ACC112 (cell line): ENCODE measurements around the gene CHCHD4.

Source experiments
- H2AFZ ChIP-seq: fragments of 200-600 bp; sonication (generic); one replicate; pipeline ENCODE4 v1.6.0; 2017; ENCODE audit warnings: antibody characterized with exemption, low read length; ENCODE audit not compliant: unreplicated experiment
- H3K27ac ChIP-seq: fragments of 200-600 bp; sonication (generic); 2 replicates; pipeline ENCODE4 v1.5.1; 2014; ENCODE audit warnings: low read depth, mild to moderate bottlenecking, antibody characterized with exemption, low read length, moderate library complexity
- H3K27me3 ChIP-seq: fragments of 200-600 bp; sonication (generic); 2 replicates; pipeline ENCODE4 v1.6.1; 2014; ENCODE audit warnings: mild to moderate bottlenecking, antibody characterized with exemption, low read length, moderate library complexity, mixed read lengths; ENCODE audit not compliant: insufficient read depth
- H3K36me3 ChIP-seq: fragments of 200-600 bp; sonication (generic); 2 replicates; pipeline ENCODE4 v1.6.1; 2016; ENCODE audit warnings: mild to moderate bottlenecking, antibody characterized with exemption, low read length, moderate library complexity, mixed read lengths; ENCODE audit not compliant: insufficient read depth
- H3K4me1 ChIP-seq: fragments of 200-600 bp; sonication (generic); one replicate; pipeline ENCODE4 v1.6.1; 2016; ENCODE audit warnings: low read length, mixed read lengths; ENCODE audit not compliant: insufficient read depth, unreplicated experiment, control insufficient read depth
- H3K4me3 ChIP-seq: fragments of 200-600 bp; sonication (generic); 2 replicates; pipeline ENCODE4 v1.5.1; 2014; ENCODE audit warnings: mild to moderate bottlenecking, low read depth, low read length
- H3K79me2 ChIP-seq: fragments of 200-600 bp; sonication (generic); one replicate; pipeline ENCODE4 v1.6.0; 2016; ENCODE audit warnings: low read length; ENCODE audit not compliant: control insufficient read depth, unreplicated experiment, insufficient read depth

The CHCHD4 gene

GRCh38 chr3:14142567-14143270 lies 18.0 kb upstream of the CHCHD4 start:
- Histone ChIP-seq H3K4me3 (peak overlapping the region; percentile 47), H3K27ac (peak overlapping the region; percentile 100), H3K4me1 (peaks cover 43% of the 10 kb centered on the region), H3K79me2 (no peaks in the 10 kb centered on the region), H3K36me3 (peaks cover 11% of the 10 kb centered on the region; the same call in 1 of the 2 replicates), H2AFZ (peak overlapping the region; percentile 17), H3K27me3 (no peaks in the 10 kb centered on the region)

GRCh38 chr3:14141602-14142341 lies 17.1 kb upstream of the CHCHD4 start:
- H3K36me3 ChIP-seq, result peaks cover 11% of the 10 kb centered on the region; the same call in 1 of the 2 replicates

GRCh38 chr3:14141144-14141543 lies 16.5 kb upstream of the CHCHD4 start:
- Histone ChIP-seq H2AFZ (no peak overlapping the region), H3K27ac (no peak overlapping the region), H3K36me3 (peaks cover 10% of the 10 kb centered on the region; the same call in 1 of the 2 replicates), H3K79me2 (no peaks in the 10 kb centered on the region), H3K4me1 (peaks cover 53% of the 10 kb centered on the region), H3K27me3 (no peaks in the 10 kb centered on the region), H3K4me3 (no peak overlapping the region)

More at GRCh38 chr3:14141602-14142341, 17.1 kb upstream of the CHCHD4 start:
- Histone ChIP-seq H2AFZ (no peak overlapping the region), H3K27ac (peak overlapping the region; percentile 100), H3K79me2 (no peaks in the 10 kb centered on the region), H3K4me3 (no peak overlapping the region), H3K27me3 (no peaks in the 10 kb centered on the region), H3K4me1 (peaks cover 48% of the 10 kb centered on the region)

GRCh38 chr3:14140668-14141067 lies 16.0 kb upstream of the CHCHD4 start:
- no peak overlapping the region for H3K27ac ChIP-seq
- H3K79me2 ChIP-seq, result no peaks in the 10 kb centered on the region
- no peak overlapping the region for H3K4me3 ChIP-seq
- peaks cover 7% of the 10 kb centered on the region; the same call in 1 of the 2 replicates for H3K36me3 ChIP-seq
- H3K27me3 ChIP-seq, result no peaks in the 10 kb centered on the region
- H2AFZ ChIP-seq, result no peak overlapping the region
- peaks cover 48% of the 10 kb centered on the region for H3K4me1 ChIP-seq

- Histone ChIP-seq H3K27ac (no peak overlapping the region), H3K27me3 (no peaks in the 10 kb centered on the region), H3K4me3 (no peak overlapping the region), H3K79me2 (no peaks in the 10 kb centered on the region), H3K36me3 (peaks cover 7% of the 10 kb centered on the region; the same call in 1 of the 2 replicates), H3K4me1 (peaks cover 39% of the 10 kb centered on the region), H2AFZ (no peak overlapping the region)
Measured at GRCh38 chr3:14139771-14140170, 15.1 kb upstream of the CHCHD4 start.

- no peaks in the 10 kb centered on the region for H3K79me2 ChIP-seq
Measured at GRCh38 chr3:14138878-14139655, 14.4 kb upstream of the CHCHD4 start.

GRCh38 chr3:14138109-14138877 lies 13.6 kb upstream of the CHCHD4 start:
- Histone ChIP-seq H2AFZ (no peak overlapping the region), H3K4me3 (no peak overlapping the region), H3K27me3 (no peaks in the 10 kb centered on the region), H3K79me2 (no peaks in the 10 kb centered on the region), H3K27ac (no peak overlapping the region), H3K4me1 (peaks cover 32% of the 10 kb centered on the region), H3K36me3 (peaks cover 7% of the 10 kb centered on the region; the same call in 1 of the 2 replicates)

More at GRCh38 chr3:14138878-14139655, 14.4 kb upstream of the CHCHD4 start:
- Histone ChIP-seq H3K27ac (no peak overlapping the region), H3K4me3 (no peak overlapping the region), H3K36me3 (peaks cover 7% of the 10 kb centered on the region; the same call in 1 of the 2 replicates), H3K4me1 (peaks cover 34% of the 10 kb centered on the region), H3K27me3 (no peaks in the 10 kb centered on the region), H2AFZ (no peak overlapping the region)

GRCh38 chr3:14137445-14137844 lies 12.8 kb upstream of the CHCHD4 start:
- Histone ChIP-seq H2AFZ (no peak overlapping the region), H3K27me3 (no peaks in the 10 kb centered on the region), H3K4me3 (no peak overlapping the region), H3K27ac (no peak overlapping the region), H3K36me3 (peaks cover 7% of the 10 kb centered on the region; the same call in 1 of the 2 replicates), H3K79me2 (no peaks in the 10 kb centered on the region), H3K4me1 (peaks cover 23% of the 10 kb centered on the region)

- H3K36me3 ChIP-seq, result peaks cover 7% of the 10 kb centered on the region; the same call in 1 of the 2 replicates
- H3K79me2 ChIP-seq, result no peaks in the 10 kb centered on the region
Measured at GRCh38 chr3:14137004-14137403, 12.3 kb upstream of the CHCHD4 start.

GRCh38 chr3:14135581-14135980 lies 10.9 kb upstream of the CHCHD4 start:
- H2AFZ ChIP-seq, result no peak overlapping the region
- H3K36me3 ChIP-seq, result peaks cover 10% of the 10 kb centered on the region; the same call in 1 of the 2 replicates
- no peak overlapping the region for H3K4me3 ChIP-seq
- H3K27me3 ChIP-seq, result no peaks in the 10 kb centered on the region
- no peaks in the 10 kb centered on the region for H3K79me2 ChIP-seq
- peaks cover 10% of the 10 kb centered on the region for H3K4me1 ChIP-seq
- H3K27ac ChIP-seq, result no peak overlapping the region

More at GRCh38 chr3:14137004-14137403, 12.3 kb upstream of the CHCHD4 start:
- Histone ChIP-seq H3K4me1 (peaks cover 19% of the 10 kb centered on the region), H3K27me3 (no peaks in the 10 kb centered on the region), H3K27ac (no peak overlapping the region), H2AFZ (no peak overlapping the region), H3K4me3 (no peak overlapping the region)
